ENCODE data around the gene PPP2R2C.

Gene PPP2R2C

GRCh38 chr4:6504900-6505496, 32.6 kb upstream of the PPP2R2C start:
- Histone ChIP-seq H3K36me3 (ENCODE audit: insufficient read depth, low read length) (no peaks in the 10 kb centered on the region), H3K27me3 (ENCODE audit: insufficient read depth, low read length) (peaks cover 53% of the 10 kb centered on the region), H2AFZ (ENCODE audit: low read length, unreplicated experiment) (no peak overlapping the region), H3K4me1 (ENCODE audit: control insufficient read depth, insufficient read depth, low read length, unreplicated experiment) (no peaks in the 10 kb centered on the region), H3K79me2 (ENCODE audit: control insufficient read depth, insufficient read depth, low read length, unreplicated experiment) (no peaks in the 10 kb centered on the region), H3K4me3 (ENCODE audit: low read depth, low read length) (no peak overlapping the region), H3K27ac (ENCODE audit: low read depth, low read length) (no peak overlapping the region)

- Histone ChIP-seq H3K4me1 (ENCODE audit: control insufficient read depth, insufficient read depth, low read length, unreplicated experiment) (no peaks in the 10 kb centered on the region), H2AFZ (ENCODE audit: low read length, unreplicated experiment) (no peak overlapping the region), H3K27me3 (ENCODE audit: insufficient read depth, low read length) (peaks cover 68% of the 10 kb centered on the region), H3K36me3 (ENCODE audit: insufficient read depth, low read length) (no peaks in the 10 kb centered on the region), H3K4me3 (ENCODE audit: low read depth, low read length) (no peak overlapping the region), H3K27ac (ENCODE audit: low read depth, low read length) (no peak overlapping the region), H3K79me2 (ENCODE audit: control insufficient read depth, insufficient read depth, low read length, unreplicated experiment) (no peaks in the 10 kb centered on the region)
Measured at GRCh38 chr4:6502747-6503465, 30.5 kb upstream of the PPP2R2C start.

GRCh38 chr4:6502147-6502546, 29.7 kb upstream of the PPP2R2C start:
- Histone ChIP-seq H2AFZ (ENCODE audit: low read length, unreplicated experiment) (no peak overlapping the region), H3K36me3 (ENCODE audit: insufficient read depth, low read length) (no peaks in the 10 kb centered on the region), H3K27ac (ENCODE audit: low read depth, low read length) (no peak overlapping the region), H3K4me1 (ENCODE audit: control insufficient read depth, insufficient read depth, low read length, unreplicated experiment) (no peaks in the 10 kb centered on the region), H3K4me3 (ENCODE audit: low read depth, low read length) (no peak overlapping the region), H3K27me3 (ENCODE audit: insufficient read depth, low read length) (peaks cover 71% of the 10 kb centered on the region), H3K79me2 (ENCODE audit: control insufficient read depth, insufficient read depth, low read length, unreplicated experiment) (no peaks in the 10 kb centered on the region)

- no peak overlapping the region for H3K4me3 ChIP-seq (ENCODE audit: low read depth, low read length)
- no peaks in the 10 kb centered on the region for H3K4me1 ChIP-seq (ENCODE audit: control insufficient read depth, insufficient read depth, low read length, unreplicated experiment)
- H3K79me2 ChIP-seq (ENCODE audit: control insufficient read depth, insufficient read depth, low read length, unreplicated experiment), result no peaks in the 10 kb centered on the region
- H2AFZ ChIP-seq (ENCODE audit: low read length, unreplicated experiment), result no peak overlapping the region
- peaks cover 69% of the 10 kb centered on the region for H3K27me3 ChIP-seq (ENCODE audit: insufficient read depth, low read length)
- H3K27ac ChIP-seq (ENCODE audit: low read depth, low read length), result no peak overlapping the region
- no peaks in the 10 kb centered on the region for H3K36me3 ChIP-seq (ENCODE audit: insufficient read depth, low read length)
Measured at GRCh38 chr4:6501171-6501570, 28.8 kb upstream of the PPP2R2C start.

GRCh38 chr4:6500481-6501140, 28.2 kb upstream of the PPP2R2C start:
- Histone ChIP-seq H3K27ac (ENCODE audit: low read depth, low read length) (no peak overlapping the region), H3K4me3 (ENCODE audit: low read depth, low read length) (no peak overlapping the region)

GRCh38 chr4:6499238-6499600, 26.8 kb upstream of the PPP2R2C start:
- H3K27me3 ChIP-seq (ENCODE audit: insufficient read depth, low read length), result peaks cover 89% of the 10 kb centered on the region
- no peak overlapping the region for H3K27ac ChIP-seq (ENCODE audit: low read depth, low read length)

More at GRCh38 chr4:6500481-6501140, 28.2 kb upstream of the PPP2R2C start:
- Histone ChIP-seq H3K4me1 (ENCODE audit: control insufficient read depth, insufficient read depth, low read length, unreplicated experiment) (no peaks in the 10 kb centered on the region), H3K36me3 (ENCODE audit: insufficient read depth, low read length) (no peaks in the 10 kb centered on the region), H3K27me3 (ENCODE audit: insufficient read depth, low read length) (peaks cover 75% of the 10 kb centered on the region), H3K79me2 (ENCODE audit: control insufficient read depth, insufficient read depth, low read length, unreplicated experiment) (no peaks in the 10 kb centered on the region), H2AFZ (ENCODE audit: low read length, unreplicated experiment) (no peak overlapping the region)

GRCh38 chr4:6498511-6499237, 26.3 kb upstream of the PPP2R2C start:
- Histone ChIP-seq H2AFZ (ENCODE audit: low read length, unreplicated experiment) (no peak overlapping the region), H3K79me2 (ENCODE audit: control insufficient read depth, insufficient read depth, low read length, unreplicated experiment) (no peaks in the 10 kb centered on the region), H3K27ac (ENCODE audit: low read depth, low read length) (no peak overlapping the region), H3K4me3 (ENCODE audit: low read depth, low read length) (no peak overlapping the region), H3K4me1 (ENCODE audit: control insufficient read depth, insufficient read depth, low read length, unreplicated experiment) (no peaks in the 10 kb centered on the region), H3K36me3 (ENCODE audit: insufficient read depth, low read length) (no peaks in the 10 kb centered on the region), H3K27me3 (ENCODE audit: insufficient read depth, low read length) (peaks cover 94% of the 10 kb centered on the region)

More at GRCh38 chr4:6499238-6499600, 26.8 kb upstream of the PPP2R2C start:
- no peaks in the 10 kb centered on the region for H3K36me3 ChIP-seq (ENCODE audit: insufficient read depth, low read length)
- H2AFZ ChIP-seq (ENCODE audit: low read length, unreplicated experiment), result no peak overlapping the region
- H3K4me1 ChIP-seq (ENCODE audit: control insufficient read depth, insufficient read depth, low read length, unreplicated experiment), result no peaks in the 10 kb centered on the region
- no peaks in the 10 kb centered on the region for H3K79me2 ChIP-seq (ENCODE audit: control insufficient read depth, insufficient read depth, low read length, unreplicated experiment)
- no peak overlapping the region for H3K4me3 ChIP-seq (ENCODE audit: low read depth, low read length)

GRCh38 chr4:6497796-6498195, 25.4 kb upstream of the PPP2R2C start:
- Histone ChIP-seq H3K4me1 (ENCODE audit: control insufficient read depth, insufficient read depth, low read length, unreplicated experiment) (no peaks in the 10 kb centered on the region), H3K4me3 (ENCODE audit: low read depth, low read length) (no peak overlapping the region), H3K79me2 (ENCODE audit: control insufficient read depth, insufficient read depth, low read length, unreplicated experiment) (no peaks in the 10 kb centered on the region), H3K27me3 (ENCODE audit: insufficient read depth, low read length) (peaks cover 93% of the 10 kb centered on the region), H3K36me3 (ENCODE audit: insufficient read depth, low read length) (no peaks in the 10 kb centered on the region), H3K27ac (ENCODE audit: low read depth, low read length) (no peak overlapping the region), H2AFZ (ENCODE audit: low read length, unreplicated experiment) (no peak overlapping the region)

- Histone ChIP-seq H3K27me3 (ENCODE audit: insufficient read depth, low read length) (peaks cover 84% of the 10 kb centered on the region), H3K4me3 (ENCODE audit: low read depth, low read length) (no peak overlapping the region)
Measured at GRCh38 chr4:6495736-6496135, 23.3 kb upstream of the PPP2R2C start.

GRCh38 chr4:6495296-6495590, 22.8 kb upstream of the PPP2R2C start:
- Histone ChIP-seq H3K27me3 (ENCODE audit: insufficient read depth, low read length) (peaks cover 79% of the 10 kb centered on the region), H3K4me3 (ENCODE audit: low read depth, low read length) (no peak overlapping the region), H3K36me3 (ENCODE audit: insufficient read depth, low read length) (no peaks in the 10 kb centered on the region), H3K79me2 (ENCODE audit: control insufficient read depth, insufficient read depth, low read length, unreplicated experiment) (no peaks in the 10 kb centered on the region), H3K4me1 (ENCODE audit: control insufficient read depth, insufficient read depth, low read length, unreplicated experiment) (no peaks in the 10 kb centered on the region), H2AFZ (ENCODE audit: low read length, unreplicated experiment) (no peak overlapping the region), H3K27ac (ENCODE audit: low read depth, low read length) (no peak overlapping the region)

More at GRCh38 chr4:6495736-6496135, 23.3 kb upstream of the PPP2R2C start:
- Histone ChIP-seq H3K36me3 (ENCODE audit: insufficient read depth, low read length) (no peaks in the 10 kb centered on the region), H3K27ac (ENCODE audit: low read depth, low read length) (no peak overlapping the region), H3K79me2 (ENCODE audit: control insufficient read depth, insufficient read depth, low read length, unreplicated experiment) (no peaks in the 10 kb centered on the region), H2AFZ (ENCODE audit: low read length, unreplicated experiment) (no peak overlapping the region), H3K4me1 (ENCODE audit: control insufficient read depth, insufficient read depth, low read length, unreplicated experiment) (no peaks in the 10 kb centered on the region)
